ENCODE measurements around the gene ZYX. TPM values are rescaled to one million over a fixed set of nuclear protein-coding genes. Genes with fewer than 3 reads are reported as not detected.

ZYX gene
- total and polyA plus RNA-seq, 2 of the 13 experiments (the other 11 are each of a cell fraction or from before 2014, with no cell fraction given) = 9.9 to 13.7 TPM

DNA sequence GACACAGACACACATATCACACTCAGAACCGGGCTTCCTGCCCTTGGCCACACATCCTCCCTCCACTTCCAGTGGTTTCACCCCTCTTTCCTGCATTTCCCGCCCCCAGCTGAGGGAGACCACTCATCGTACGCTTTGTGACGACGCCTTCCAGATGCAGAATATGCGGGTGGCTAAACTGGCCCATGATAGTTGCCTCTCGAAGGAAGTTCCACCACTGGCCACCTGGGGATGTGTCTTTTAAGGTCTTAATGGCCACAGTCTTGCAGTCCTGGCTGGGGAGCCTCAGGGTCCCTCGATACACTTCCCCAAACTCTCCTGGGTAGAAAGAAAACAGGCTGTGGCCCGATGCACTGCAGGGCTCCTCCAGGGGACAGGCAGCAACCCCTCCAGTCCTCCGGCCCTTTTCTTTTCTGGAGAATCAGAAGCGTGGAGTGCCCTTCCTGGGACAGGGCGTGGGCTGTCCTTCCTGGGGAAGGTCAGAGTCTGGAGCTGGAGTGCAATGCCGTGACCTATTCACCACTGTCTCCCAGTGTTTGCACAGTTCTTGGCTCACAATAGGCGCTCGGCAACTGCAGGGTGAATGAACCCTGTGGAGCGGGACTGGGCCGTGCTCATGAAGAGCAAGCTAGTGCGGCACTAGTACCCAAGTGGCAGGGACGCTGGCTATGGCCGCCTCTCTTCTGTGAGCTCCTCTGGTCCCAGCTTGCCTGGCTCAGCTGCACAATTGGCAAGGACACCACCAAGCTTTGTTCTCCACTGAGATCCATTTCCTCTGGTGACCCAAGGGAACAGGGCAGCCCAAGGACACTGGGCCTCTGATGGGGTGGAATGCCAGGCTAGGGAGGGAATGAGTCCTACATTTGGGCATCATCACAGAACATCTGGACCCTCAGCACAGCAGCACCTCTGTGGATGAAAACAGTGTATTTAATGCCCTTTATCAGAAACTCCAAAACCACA is 14.3 kb downstream of the ZYX start (continued):
- TF ChIP-seq, protein P1, sequence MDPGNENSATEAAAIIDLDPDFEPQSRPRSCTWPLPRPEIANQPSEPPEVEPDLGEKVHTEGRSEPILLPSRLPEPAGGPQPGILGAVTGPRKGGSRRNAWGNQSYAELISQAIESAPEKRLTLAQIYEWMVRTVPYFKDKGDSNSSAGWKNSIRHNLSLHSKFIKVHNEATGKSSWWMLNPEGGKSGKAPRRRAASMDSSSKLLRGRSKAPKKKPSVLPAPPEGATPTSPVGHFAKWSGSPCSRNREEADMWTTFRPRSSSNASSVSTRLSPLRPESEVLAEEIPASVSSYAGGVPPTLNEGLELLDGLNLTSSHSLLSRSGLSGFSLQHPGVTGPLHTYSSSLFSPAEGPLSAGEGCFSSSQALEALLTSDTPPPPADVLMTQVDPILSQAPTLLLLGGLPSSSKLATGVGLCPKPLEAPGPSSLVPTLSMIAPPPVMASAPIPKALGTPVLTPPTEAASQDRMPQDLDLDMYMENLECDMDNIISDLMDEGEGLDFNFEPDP (CRISPR knock-in tag; conservative IDR thresholded peaks at IDR 0.05) = no peak
- TF ChIP-seq ZC3H13 (CRISPR knock-in tag; IDR thresholded peaks at IDR 0.05) = no peak
- TF ChIP-seq SOX13 (IDR thresholded peaks at IDR 0.05) = peak; percentile 80; the same call in 1 of the 2 replicates
- peak in 1 of 2 experiments; percentile 97; a peak in 2 of 4 replicates for TF ChIP-seq SOX13 (CRISPR knock-in tag; conservative IDR thresholded peaks at IDR 0.05 in 1 of 2, IDR thresholded peaks at IDR 0.05 in 1 of 2)
- no peak for TF ChIP-seq SIX1 (CRISPR knock-in tag; IDR thresholded peaks at IDR 0.05; ENCODE audit: borderline replicate concordance)
- TF ChIP-seq ZNF143 (CRISPR knock-in tag; IDR thresholded peaks at IDR 0.05) = peak; percentile 33; the same call in 1 of the 2 replicates
- TF ChIP-seq ZNF484 (CRISPR knock-in tag; IDR thresholded peaks at IDR 0.05; ENCODE audit: borderline replicate concordance, low read depth) = no peak
- TF ChIP-seq ZNF616 (CRISPR knock-in tag; IDR thresholded peaks at IDR 0.05; ENCODE audit: low read depth) = no peak
- TF ChIP-seq ZSCAN25 (CRISPR knock-in tag; IDR thresholded peaks at IDR 0.05) = peak; percentile 81
- TF ChIP-seq TAF15 (IDR thresholded peaks at IDR 0.05; ENCODE audit: low read depth, low read length, poor library complexity, severe bottlenecking) = no peak
- TF ChIP-seq ZNF446 (CRISPR knock-in tag; IDR thresholded peaks at IDR 0.05) = no peak
- TF ChIP-seq KAT8 (CRISPR knock-in tag; IDR thresholded peaks at IDR 0.05) = no peak
- TF ChIP-seq KLF16 (CRISPR knock-in tag; IDR thresholded peaks at IDR 0.05) = 0 out of 4 replicates have a peak, but pooled peaks of 1 of the 2 experiments have one; percentile 26
- TF ChIP-seq CENPT (CRISPR knock-in tag; IDR thresholded peaks at IDR 0.05; ENCODE audit: low read depth) = no peak
- TF ChIP-seq, protein P2, sequence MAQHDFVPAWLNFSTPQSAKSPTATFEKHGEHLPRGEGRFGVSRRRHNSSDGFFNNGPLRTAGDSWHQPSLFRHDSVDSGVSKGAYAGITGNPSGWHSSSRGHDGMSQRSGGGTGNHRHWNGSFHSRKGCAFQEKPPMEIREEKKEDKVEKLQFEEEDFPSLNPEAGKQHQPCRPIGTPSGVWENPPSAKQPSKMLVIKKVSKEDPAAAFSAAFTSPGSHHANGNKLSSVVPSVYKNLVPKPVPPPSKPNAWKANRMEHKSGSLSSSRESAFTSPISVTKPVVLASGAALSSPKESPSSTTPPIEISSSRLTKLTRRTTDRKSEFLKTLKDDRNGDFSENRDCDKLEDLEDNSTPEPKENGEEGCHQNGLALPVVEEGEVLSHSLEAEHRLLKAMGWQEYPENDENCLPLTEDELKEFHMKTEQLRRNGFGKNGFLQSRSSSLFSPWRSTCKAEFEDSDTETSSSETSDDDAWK (CRISPR knock-in tag; IDR thresholded peaks at IDR 0.05) = no peak
- TF ChIP-seq SP140L (CRISPR knock-in tag; IDR thresholded peaks at IDR 0.05; ENCODE audit: borderline replicate concordance) = no peak
- TF ChIP-seq, protein P3, sequence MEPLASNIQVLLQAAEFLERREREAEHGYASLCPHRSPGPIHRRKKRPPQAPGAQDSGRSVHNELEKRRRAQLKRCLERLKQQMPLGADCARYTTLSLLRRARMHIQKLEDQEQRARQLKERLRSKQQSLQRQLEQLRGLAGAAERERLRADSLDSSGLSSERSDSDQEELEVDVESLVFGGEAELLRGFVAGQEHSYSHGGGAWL (CRISPR knock-in tag; IDR thresholded peaks at IDR 0.05) = no peak
- TF ChIP-seq, protein P4, sequence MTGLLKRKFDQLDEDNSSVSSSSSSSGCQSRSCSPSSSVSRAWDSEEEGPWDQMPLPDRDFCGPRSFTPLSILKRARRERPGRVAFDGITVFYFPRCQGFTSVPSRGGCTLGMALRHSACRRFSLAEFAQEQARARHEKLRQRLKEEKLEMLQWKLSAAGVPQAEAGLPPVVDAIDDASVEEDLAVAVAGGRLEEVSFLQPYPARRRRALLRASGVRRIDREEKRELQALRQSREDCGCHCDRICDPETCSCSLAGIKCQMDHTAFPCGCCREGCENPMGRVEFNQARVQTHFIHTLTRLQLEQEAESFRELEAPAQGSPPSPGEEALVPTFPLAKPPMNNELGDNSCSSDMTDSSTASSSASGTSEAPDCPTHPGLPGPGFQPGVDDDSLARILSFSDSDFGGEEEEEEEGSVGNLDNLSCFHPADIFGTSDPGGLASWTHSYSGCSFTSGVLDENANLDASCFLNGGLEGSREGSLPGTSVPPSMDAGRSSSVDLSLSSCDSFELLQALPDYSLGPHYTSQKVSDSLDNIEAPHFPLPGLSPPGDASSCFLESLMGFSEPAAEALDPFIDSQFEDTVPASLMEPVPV (CRISPR knock-in tag; IDR thresholded peaks at IDR 0.05) = no peak
- peak; percentile 60; the same call in 1 of the 2 replicates for TF ChIP-seq ZSCAN31 (CRISPR knock-in tag; IDR thresholded peaks at IDR 0.05; ENCODE audit: low read depth)
- TF ChIP-seq ZKSCAN5 (CRISPR knock-in tag; IDR thresholded peaks at IDR 0.05) = 0 out of 2 replicates have a peak, but pooled peaks have one; percentile 51
- TF ChIP-seq ZNF556 (CRISPR knock-in tag; IDR thresholded peaks at IDR 0.05; ENCODE audit: borderline replicate concordance) = peak; percentile 82; the same call in 1 of the 2 replicates
- TF ChIP-seq, protein P5, sequence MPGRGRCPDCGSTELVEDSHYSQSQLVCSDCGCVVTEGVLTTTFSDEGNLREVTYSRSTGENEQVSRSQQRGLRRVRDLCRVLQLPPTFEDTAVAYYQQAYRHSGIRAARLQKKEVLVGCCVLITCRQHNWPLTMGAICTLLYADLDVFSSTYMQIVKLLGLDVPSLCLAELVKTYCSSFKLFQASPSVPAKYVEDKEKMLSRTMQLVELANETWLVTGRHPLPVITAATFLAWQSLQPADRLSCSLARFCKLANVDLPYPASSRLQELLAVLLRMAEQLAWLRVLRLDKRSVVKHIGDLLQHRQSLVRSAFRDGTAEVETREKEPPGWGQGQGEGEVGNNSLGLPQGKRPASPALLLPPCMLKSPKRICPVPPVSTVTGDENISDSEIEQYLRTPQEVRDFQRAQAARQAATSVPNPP (CRISPR knock-in tag; IDR thresholded peaks at IDR 0.05) = no peak
- no peak for TF ChIP-seq KDM4B (CRISPR knock-in tag; IDR thresholded peaks at IDR 0.05)

Data from HepG2 (cell line).